KMS-11 (cell line): ENCODE data around the gene BRD4.

Experiments used
- H2AFZ ChIP-seq: fragments of 200-600 bp; sonication (generic); 2 replicates; pipeline ENCODE4 v1.6.1; 2016; ENCODE audit warnings: antibody characterized with exemption, mixed run types, low read depth
- H3K27ac ChIP-seq: fragments of 200-600 bp; sonication (generic); 2 replicates; pipeline ENCODE4 v1.6.1; 2016; ENCODE audit warnings: mild to moderate bottlenecking, mixed run types
- H3K27me3 ChIP-seq: fragments of 200-600 bp; sonication (generic); 2 replicates; pipeline ENCODE4 v1.6.1; 2017; ENCODE audit warnings: mild to moderate bottlenecking, low read depth, mixed run types, moderate library complexity; ENCODE audit not compliant: insufficient read depth
- H3K36me3 ChIP-seq: fragments of 200-600 bp; sonication (generic); 2 replicates; pipeline ENCODE4 v1.6.1; 2017; ENCODE audit warnings: mild to moderate bottlenecking, mixed run types; ENCODE audit not compliant: insufficient read depth
- H3K4me1 ChIP-seq: fragments of 200-600 bp; sonication (generic); 2 replicates; pipeline ENCODE4 v1.6.1; 2016; ENCODE audit warnings: mild to moderate bottlenecking, low read depth, mixed run types; ENCODE audit not compliant: poor library complexity, severe bottlenecking
- H3K4me2 ChIP-seq: fragments of 200-600 bp; sonication (generic); 2 replicates; pipeline ENCODE4 v1.7.0; 2016; ENCODE audit warnings: mild to moderate bottlenecking, mixed run types
- H3K4me3 ChIP-seq: fragments of 200-600 bp; sonication (generic); IDR thresholded peaks from 2 replicates; pipeline ENCODE4 v1.6.1; 2017; ENCODE audit warnings: low read depth, low read length, mixed read lengths; ENCODE audit not compliant: insufficient read depth
- H3K79me2 ChIP-seq: fragments of 200-600 bp; sonication (generic); 2 replicates; pipeline ENCODE4 v1.6.1; 2016; ENCODE audit warnings: low read depth, mixed run types; ENCODE audit not compliant: insufficient read depth
- H3K9ac ChIP-seq: fragments of 200-600 bp; sonication (generic); 2 replicates; pipeline ENCODE4 v1.6.1; 2016; ENCODE audit warnings: mild to moderate bottlenecking, mixed run types
- H4K20me1 ChIP-seq: fragments of 200-600 bp; sonication (generic); 2 replicates; pipeline ENCODE4 v1.6.1; 2016; ENCODE audit warnings: mild to moderate bottlenecking, mixed run types; ENCODE audit not compliant: insufficient read depth
- TF ChIP-seq, protein P1 (sequence below): fragments of 200-600 bp; sonication (generic); conservative IDR thresholded peaks from 2 replicates; pipeline ENCODE4 v1.6.1; 2017; ENCODE audit warnings: low read depth, mild to moderate bottlenecking, antibody characterized with exemption, low read length, moderate library complexity, mixed read lengths

Gene BRD4

DNA sequence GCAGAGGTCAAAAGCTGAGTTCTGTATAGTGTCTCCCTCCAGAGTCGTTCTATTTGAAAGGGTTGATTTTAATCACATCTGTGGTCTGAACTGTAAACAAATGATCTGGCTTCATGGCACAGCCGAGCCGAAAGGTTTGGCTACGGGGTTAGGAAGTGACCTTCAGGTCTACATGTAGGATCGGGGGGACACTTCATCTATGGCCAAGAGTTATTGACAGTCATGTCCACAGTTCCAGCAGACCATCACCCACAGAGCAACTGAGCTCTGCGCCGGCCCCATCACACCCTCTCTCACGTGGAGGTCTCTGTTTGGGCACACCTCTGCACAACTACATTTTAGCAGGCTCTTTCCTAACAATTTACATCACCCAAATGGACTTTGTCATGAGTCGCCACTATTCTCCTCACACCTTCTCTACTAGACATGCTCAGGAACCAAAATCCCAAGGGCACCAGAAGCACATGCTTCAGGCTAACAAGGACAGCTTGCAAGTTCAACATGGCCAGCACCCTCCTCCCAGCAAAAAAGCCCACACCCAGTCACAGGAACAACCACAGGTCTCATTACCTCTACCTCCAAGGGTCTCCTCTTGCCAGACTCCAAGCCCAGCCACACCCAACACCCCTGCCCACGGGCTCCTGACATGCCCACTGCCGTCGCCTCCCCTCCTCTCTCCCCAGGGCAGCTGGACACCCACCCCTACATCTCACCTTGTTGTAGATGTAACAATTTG, 64.0 kb downstream of the BRD4 start:
- no peak overlapping the region for H3K27ac ChIP-seq
- TF ChIP-seq, protein P1, sequence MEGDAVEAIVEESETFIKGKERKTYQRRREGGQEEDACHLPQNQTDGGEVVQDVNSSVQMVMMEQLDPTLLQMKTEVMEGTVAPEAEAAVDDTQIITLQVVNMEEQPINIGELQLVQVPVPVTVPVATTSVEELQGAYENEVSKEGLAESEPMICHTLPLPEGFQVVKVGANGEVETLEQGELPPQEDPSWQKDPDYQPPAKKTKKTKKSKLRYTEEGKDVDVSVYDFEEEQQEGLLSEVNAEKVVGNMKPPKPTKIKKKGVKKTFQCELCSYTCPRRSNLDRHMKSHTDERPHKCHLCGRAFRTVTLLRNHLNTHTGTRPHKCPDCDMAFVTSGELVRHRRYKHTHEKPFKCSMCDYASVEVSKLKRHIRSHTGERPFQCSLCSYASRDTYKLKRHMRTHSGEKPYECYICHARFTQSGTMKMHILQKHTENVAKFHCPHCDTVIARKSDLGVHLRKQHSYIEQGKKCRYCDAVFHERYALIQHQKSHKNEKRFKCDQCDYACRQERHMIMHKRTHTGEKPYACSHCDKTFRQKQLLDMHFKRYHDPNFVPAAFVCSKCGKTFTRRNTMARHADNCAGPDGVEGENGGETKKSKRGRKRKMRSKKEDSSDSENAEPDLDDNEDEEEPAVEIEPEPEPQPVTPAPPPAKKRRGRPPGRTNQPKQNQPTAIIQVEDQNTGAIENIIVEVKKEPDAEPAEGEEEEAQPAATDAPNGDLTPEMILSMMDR: no peak
- H4K20me1 ChIP-seq: peaks cover 8% of the 10 kb centered on the region; the same call in 1 of the 2 replicates
- H3K36me3 ChIP-seq: 0 out of 2 replicates have a peak, but pooled peaks cover 3% of the 10 kb centered on the region
- no peak overlapping the region for H3K4me3 ChIP-seq
- peaks cover 66% of the 10 kb centered on the region for H3K79me2 ChIP-seq
- no peak overlapping the region for H2AFZ ChIP-seq
- H3K4me1 ChIP-seq: no peaks in the 10 kb centered on the region
- H3K27me3 ChIP-seq: no peaks in the 10 kb centered on the region
- H3K4me2 ChIP-seq: no peak overlapping the region
- no peak overlapping the region for H3K9ac ChIP-seq

DNA sequence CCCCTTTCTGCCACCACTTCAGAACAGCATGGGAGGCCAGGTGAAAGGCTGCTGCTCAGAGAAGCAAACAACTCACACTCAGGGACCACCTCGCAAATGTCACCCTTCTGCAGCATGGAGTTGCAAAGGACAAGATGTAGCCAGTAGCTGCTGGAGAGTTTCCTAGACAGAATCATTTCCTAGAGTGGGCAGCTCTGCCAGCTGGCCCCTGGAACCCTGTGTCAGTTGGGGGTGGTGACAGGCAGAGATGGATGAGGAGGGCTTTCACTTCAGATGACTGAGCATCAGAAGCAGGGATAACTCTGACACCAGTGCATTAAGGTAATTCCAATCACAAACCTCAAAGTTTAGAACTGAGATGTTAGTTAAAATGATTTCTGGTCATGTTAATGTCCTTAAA, 65.7 kb downstream of the BRD4 start:
- Histone ChIP-seq H3K4me2 (no peak overlapping the region), H3K27ac (no peak overlapping the region), H3K27me3 (no peaks in the 10 kb centered on the region), H3K4me3 (no peak overlapping the region), H2AFZ (no peak overlapping the region), H3K4me1 (peaks cover 14% of the 10 kb centered on the region), H3K9ac (no peak overlapping the region), H4K20me1 (0 out of 2 replicates have a peak, but pooled peaks cover 5% of the 10 kb centered on the region), H3K79me2 (peaks cover 52% of the 10 kb centered on the region; the same call in 1 of the 2 replicates), H3K36me3 (0 out of 2 replicates have a peak, but pooled peaks cover 5% of the 10 kb centered on the region)
- TF ChIP-seq, protein P1: no peak

- Histone ChIP-seq H3K4me2 (no peak overlapping the region), H3K9ac (no peak overlapping the region), H3K4me3 (no peak overlapping the region), H2AFZ (no peak overlapping the region), H4K20me1 (peaks cover 4% of the 10 kb centered on the region; the same call in 1 of the 2 replicates), H3K79me2 (peaks cover 51% of the 10 kb centered on the region; the same call in 1 of the 2 replicates), H3K27ac (no peak overlapping the region), H3K27me3 (no peaks in the 10 kb centered on the region), H3K36me3 (0 out of 2 replicates have a peak, but pooled peaks cover 5% of the 10 kb centered on the region), H3K4me1 (peaks cover 22% of the 10 kb centered on the region)
- TF ChIP-seq, protein P1: no peak
Measured at GRCh38 chr19:15265850-15266248, 66.5 kb downstream of the BRD4 start.

DNA sequence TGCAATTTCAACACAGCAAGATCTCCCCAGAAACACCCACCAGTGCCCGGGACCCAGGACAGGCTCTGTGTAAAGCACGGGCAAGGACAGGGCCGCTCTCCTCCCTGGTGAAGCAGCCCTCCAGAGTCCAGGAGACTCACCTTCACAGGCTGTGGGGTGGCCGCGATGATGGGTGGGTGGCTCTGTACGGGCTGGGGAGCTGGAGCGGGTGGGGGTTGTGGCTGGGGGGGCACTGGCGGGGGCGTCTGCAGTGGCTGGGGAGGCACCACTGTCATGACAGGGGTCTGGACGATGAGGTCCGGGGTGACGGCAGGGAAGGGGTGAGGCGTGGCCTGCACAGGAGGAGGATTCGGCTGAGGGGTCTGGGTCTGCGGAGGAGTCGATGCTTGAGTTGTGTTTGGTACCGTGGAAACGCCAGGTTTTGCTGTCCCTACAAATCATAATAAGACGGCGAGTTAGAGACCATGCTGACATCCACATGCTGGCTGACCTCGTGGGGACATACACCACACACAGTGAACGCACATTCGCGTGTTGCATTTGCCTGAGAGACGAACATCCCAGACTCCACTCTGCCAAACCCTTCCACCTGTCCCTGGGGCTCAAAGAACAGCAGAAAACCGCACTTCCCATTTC, 67.0 kb downstream of the BRD4 start:
- Histone ChIP-seq H3K4me1 (peaks cover 27% of the 10 kb centered on the region), H4K20me1 (peaks cover 7% of the 10 kb centered on the region), H3K9ac (no peak overlapping the region), H3K36me3 (0 out of 2 replicates have a peak, but pooled peaks cover 5% of the 10 kb centered on the region), H3K4me3 (no peak overlapping the region), H3K4me2 (no peak overlapping the region), H3K27me3 (no peaks in the 10 kb centered on the region), H3K79me2 (peaks cover 46% of the 10 kb centered on the region; the same call in 1 of the 2 replicates), H3K27ac (no peak overlapping the region), H2AFZ (no peak overlapping the region)
- TF ChIP-seq, protein P1: no peak
